Gastroesophageal sphincter (tissue), 3 donors: ENCODE results near the gene NDUFA12.

Experiments used
- CTCF ChIP-seq, 4 experiments: fragments of 200-600 bp in 2 of 4; fragments of 450-650 bp in 2 of 4; sonication (generic) in 1 of 4; IDR thresholded peaks; one replicate each; pipeline ENCODE4 v1.5.1; 2017 to 2019; ENCODE audit warnings: antibody characterized with exemption in 4 of 4, mild to moderate bottlenecking in 2 of 4, moderate library complexity in 2 of 4
- POLR2A ChIP-seq, 2 donors: fragments of 450-650 bp; IDR thresholded peaks; one replicate each; pipeline ENCODE4 v1.6.1; 2017; ENCODE audit warnings: antibody characterized with exemption in 2 of 2, mild to moderate bottlenecking in 2 of 2, moderate library complexity in 1 of 2

DNA sequence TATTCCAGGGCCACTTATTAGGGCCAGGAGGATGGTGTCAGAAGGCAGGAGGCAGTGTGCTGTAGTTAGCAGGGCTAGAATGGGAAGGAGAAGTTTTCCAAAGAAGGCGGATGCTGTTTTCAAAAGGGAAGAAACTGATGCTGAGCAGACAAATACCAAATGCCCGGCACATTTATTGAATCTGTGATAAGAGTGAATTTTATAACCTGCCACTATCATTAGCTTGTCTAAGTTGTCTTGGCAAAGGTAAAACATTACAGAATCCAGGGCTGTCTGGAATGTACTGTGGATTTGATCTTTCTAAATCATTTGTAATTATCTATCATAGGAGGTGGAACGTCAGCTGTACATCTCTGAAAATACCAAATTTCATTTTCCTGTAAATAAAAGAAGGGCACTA, 40.8 kb downstream of the NDUFA12 start:
- no peak for TF ChIP-seq CTCF (IDR thresholded peaks at IDR 0.05)
- TF ChIP-seq POLR2A (IDR thresholded peaks at IDR 0.05) = no peak
